Chondrocyte (in vitro differentiated cells): ENCODE measurements around the gene CD99. TPM values are rescaled to one million over a fixed set of nuclear protein-coding genes. Genes with fewer than 3 reads are reported as not detected.

Source experiments
- DNase-seq: peaks from one replicate; pipeline ENCODE4 v3.0.0; 2021; ENCODE audit warnings: mixed read lengths, low spot score
- H3K27ac Mint-ChIP-seq: one replicate; pipeline ENCODE4 v1.8.0; 2021; ENCODE audit warnings: mild to moderate bottlenecking, moderate library complexity, mixed read lengths; ENCODE audit not compliant: unreplicated experiment
- H3K27me3 Mint-ChIP-seq: 2 replicates; pipeline ENCODE4 v1.8.0; 2021; ENCODE audit warnings: low read depth, mixed read lengths
- H3K36me3 Mint-ChIP-seq: 2 replicates; pipeline ENCODE4 v1.8.0; 2021; ENCODE audit warnings: low read depth, mixed read lengths
- H3K4me1 Mint-ChIP-seq: 2 replicates; pipeline ENCODE4 v1.8.0; 2021; ENCODE audit warnings: low read depth, mild to moderate bottlenecking, mixed read lengths
- H3K4me3 Mint-ChIP-seq: one replicate; pipeline ENCODE4 v1.8.0; 2021; ENCODE audit warnings: mild to moderate bottlenecking, moderate library complexity, mixed read lengths; ENCODE audit not compliant: unreplicated experiment
- H3K9me3 Mint-ChIP-seq: 2 replicates; pipeline ENCODE4 v1.8.0; 2021; ENCODE audit warnings: low read depth, mixed read lengths
- CTCF ChIP-seq: fragments of 200-600 bp; sonication (generic); IDR thresholded peaks from 2 replicates; pipeline ENCODE4 v1.5.0; 2021; ENCODE audit warnings: antibody characterized with exemption, mild to moderate bottlenecking, moderate library complexity
- total RNA-seq: library from RNA; stranded (reverse); gene quantifications from 3 replicates; pipeline ENCODE4 v1.2.1, GENCODE V29; 2021

Gene CD99
- total RNA-seq, 1 donor from 2014 or later = 570 TPM

GRCh38 chrX:2782171-2782570 lies 91.1 kb downstream of the CD99 start:
- Mint-ChIP-seq H3K4me3 (no peak overlapping the region), H3K9me3 (no peaks in the 10 kb centered on the region), H3K36me3 (no peaks in the 10 kb centered on the region), H3K4me1 (no peaks in the 10 kb centered on the region), H3K27ac (no peak overlapping the region), H3K27me3 (peaks cover 2% of the 10 kb centered on the region)
- no peak for TF ChIP-seq CTCF
- no peak for DNase-seq

DNA sequence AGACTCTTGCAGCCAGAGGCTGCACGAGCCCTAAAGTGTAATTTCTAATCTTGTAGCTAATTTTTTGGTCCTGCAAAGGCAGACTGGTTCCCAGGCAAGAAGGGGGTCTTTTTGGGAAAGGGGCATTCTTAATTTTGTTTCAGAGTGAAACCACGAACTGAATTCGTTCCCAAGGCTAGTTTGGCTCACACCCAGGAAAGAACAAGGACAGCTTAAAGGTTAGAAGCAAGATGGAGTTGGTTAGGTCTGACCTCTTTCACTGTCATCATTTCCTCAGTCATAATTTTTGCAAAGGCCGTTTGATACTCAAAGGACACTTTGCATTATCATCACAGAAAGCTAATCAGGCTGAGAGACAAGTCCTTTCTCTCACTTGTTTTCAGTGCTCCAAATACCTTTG lies 91.7 kb downstream of the CD99 start:
- peaks cover 2% of the 10 kb centered on the region for H3K27me3 Mint-ChIP-seq
- no peak overlapping the region for H3K4me3 Mint-ChIP-seq
- H3K4me1 Mint-ChIP-seq = no peaks in the 10 kb centered on the region
- DNase-seq = no peak
- H3K9me3 Mint-ChIP-seq = no peaks in the 10 kb centered on the region
- no peak for TF ChIP-seq CTCF
- no peaks in the 10 kb centered on the region for H3K36me3 Mint-ChIP-seq
- H3K27ac Mint-ChIP-seq = no peak overlapping the region

DNA sequence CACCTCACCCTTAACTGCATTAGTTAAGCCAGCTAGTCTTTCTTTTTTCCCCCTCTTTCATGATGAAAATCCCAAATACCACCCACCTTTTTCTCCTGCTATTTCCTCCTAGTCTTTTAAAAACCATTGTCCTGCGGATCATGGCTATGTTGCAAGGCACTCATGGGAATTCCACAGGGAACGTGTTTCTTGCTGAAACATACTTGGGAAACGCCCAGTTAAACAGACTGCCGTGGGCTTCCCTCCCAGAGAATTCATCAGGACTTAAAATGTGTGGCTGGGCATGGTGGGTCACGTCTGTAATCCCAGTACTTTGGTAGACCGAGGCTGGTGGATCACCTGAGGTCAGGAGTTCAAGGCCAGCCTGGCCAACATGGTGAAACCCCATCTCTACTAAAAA lies 92.9 kb downstream of the CD99 start:
- no peak for DNase-seq
- no peak for TF ChIP-seq CTCF
- Mint-ChIP-seq H3K4me3 (no peak overlapping the region), H3K4me1 (no peaks in the 10 kb centered on the region), H3K27me3 (peaks cover 3% of the 10 kb centered on the region), H3K27ac (no peak overlapping the region), H3K36me3 (no peaks in the 10 kb centered on the region), H3K9me3 (no peaks in the 10 kb centered on the region)

- no peak overlapping the region for H3K4me3 Mint-ChIP-seq
- no peak for TF ChIP-seq CTCF
- H3K27ac Mint-ChIP-seq = no peak overlapping the region
- no peaks in the 10 kb centered on the region for H3K9me3 Mint-ChIP-seq
- H3K4me1 Mint-ChIP-seq = no peaks in the 10 kb centered on the region
- peaks cover 2% of the 10 kb centered on the region for H3K27me3 Mint-ChIP-seq
- DNase-seq = no peak
- no peaks in the 10 kb centered on the region for H3K36me3 Mint-ChIP-seq
Measured at GRCh38 chrX:2785538-2785937, 94.4 kb downstream of the CD99 start.

GRCh38 chrX:2788980-2789379 lies 97.9 kb downstream of the CD99 start:
- Mint-ChIP-seq H3K4me1 (no peaks in the 10 kb centered on the region), H3K27ac (no peak overlapping the region), H3K4me3 (no peak overlapping the region), H3K9me3 (no peaks in the 10 kb centered on the region), H3K36me3 (no peaks in the 10 kb centered on the region), H3K27me3 (peaks cover 6% of the 10 kb centered on the region)
- DNase-seq = no peak
- TF ChIP-seq CTCF = no peak
